PC-9 (cell line): ENCODE measurements around the gene ZNF785. TPM values are rescaled to one million over a fixed set of nuclear protein-coding genes. Genes with fewer than 3 reads are reported as not detected.
"Not testable (repeated sequence)": the region's sequence is repeated elsewhere in the genome, so short reads cannot be mapped to it uniquely, and the experiment has no call there.

Experiments
- BruUV-seq: library from RNA; stranded (reverse); fragments of 400-500 nt; replicated peaks from 2 replicates; lab custom pipeline; 2021; lab: Mats Ljungman, UMichigan
- CTCF ChIA-PET: fragments of 300-600 bp; sonication (Branson Sonifier 250); formaldehyde crosslinking; loops from one replicate; lab custom pipeline; 2022; ENCODE audit warnings: antibody characterized with exemption; lab: Charles Lee
- POLR2A ChIA-PET: fragments of 300-600 bp; sonication (Branson Sonifier 250); formaldehyde crosslinking; loops from one replicate; lab custom pipeline; 2022; ENCODE audit warnings: antibody characterized with exemption; ENCODE audit not compliant: unreplicated experiment; lab: Charles Lee
- DNase-seq, 2 experiments: peaks; one replicate each; pipeline versions ENCODE4 v3.0.0 to v3.0.0-alpha.2; 2015 to 2022; ENCODE audit warnings: mixed read lengths in 1 of 2
- H2AFZ ChIP-seq: fragments of 200-600 bp; sonication (generic); 2 replicates; pipeline ENCODE4 v1.8.1; 2017; ENCODE audit warnings: antibody characterized with exemption
- H3F3A ChIP-seq: fragments of 200-600 bp; sonication (generic); 2 replicates; pipeline ENCODE4 v1.8.1; 2017; ENCODE audit warnings: antibody characterized with exemption, mild to moderate bottlenecking, low read depth; ENCODE audit not compliant: insufficient read depth
- H3K27ac ChIP-seq: fragments of 200-600 bp; sonication (generic); 2 replicates; pipeline ENCODE4 v1.6.1; 2016; ENCODE audit warnings: mixed run types
- H3K27me3 ChIP-seq: fragments of 200-600 bp; sonication (generic); 2 replicates; pipeline ENCODE4 v1.6.1; 2016; ENCODE audit warnings: low read depth, mixed run types; ENCODE audit not compliant: insufficient read depth
- H3K36me3 ChIP-seq: fragments of 200-600 bp; sonication (generic); 2 replicates; pipeline ENCODE4 v1.6.1; 2016; ENCODE audit warnings: low read depth, mixed run types
- H3K4me1 ChIP-seq: fragments of 200-600 bp; sonication (generic); replicated peaks from 2 replicates; pipeline ENCODE4 v1.6.1; 2016; ENCODE audit warnings: mixed run types; ENCODE audit not compliant: insufficient read depth
- H3K4me2 ChIP-seq: fragments of 200-600 bp; sonication (generic); 2 replicates; pipeline ENCODE4 v1.6.1; 2017; ENCODE audit warnings: mixed run types
- H3K4me3 ChIP-seq: fragments of 200-600 bp; sonication (generic); 2 replicates; pipeline ENCODE4 v1.6.1; 2016; ENCODE audit warnings: mixed run types
- H3K79me2 ChIP-seq: fragments of 200-600 bp; sonication (generic); 2 replicates; pipeline ENCODE4 v1.6.1; 2017; ENCODE audit warnings: low read depth, mixed run types
- H3K9me2 ChIP-seq: fragments of 200-600 bp; sonication (generic); 2 replicates; pipeline ENCODE4 v1.8.1; 2017; ENCODE audit warnings: mild to moderate bottlenecking; ENCODE audit not compliant: insufficient read depth
- H3K9me3 ChIP-seq: fragments of 200-600 bp; sonication (generic); 2 replicates; pipeline ENCODE4 v1.8.1; 2016; ENCODE audit warnings: low read depth; ENCODE audit not compliant: insufficient read depth
- H4K20me1 ChIP-seq: fragments of 200-600 bp; sonication (generic); 2 replicates; pipeline ENCODE4 v1.8.1; 2017; ENCODE audit not compliant: insufficient read depth
- EZH2 ChIP-seq: fragments of 200-600 bp; sonication (generic); IDR thresholded peaks from 2 replicates; pipeline ENCODE4 v1.8.0; 2017; ENCODE audit warnings: antibody characterized with exemption, low read depth
- intact Hi-C: fragments of 100-400 bp; cut with micrococcal nuclease; formaldehyde crosslinking; loops from one replicate; pipeline ENCODE4 v1.10.0; 2022; ENCODE audit not compliant: unreplicated experiment
- total RNA-seq: library from RNA; stranded (reverse); gene quantifications from 2 replicates; pipeline ENCODE4 v1.2.3, GENCODE V29; 2021
- TF ChIP-seq, protein P1 (sequence below): fragments of 200-600 bp; sonication (generic); conservative IDR thresholded peaks from 2 replicates; pipeline ENCODE4 v1.6.1; 2017; ENCODE audit warnings: mixed run types, antibody characterized with exemption, mild to moderate bottlenecking, moderate library complexity

ZNF785 gene
- total RNA-seq, 1 experiment from 2014 or later: 30.9 TPM

DNA sequence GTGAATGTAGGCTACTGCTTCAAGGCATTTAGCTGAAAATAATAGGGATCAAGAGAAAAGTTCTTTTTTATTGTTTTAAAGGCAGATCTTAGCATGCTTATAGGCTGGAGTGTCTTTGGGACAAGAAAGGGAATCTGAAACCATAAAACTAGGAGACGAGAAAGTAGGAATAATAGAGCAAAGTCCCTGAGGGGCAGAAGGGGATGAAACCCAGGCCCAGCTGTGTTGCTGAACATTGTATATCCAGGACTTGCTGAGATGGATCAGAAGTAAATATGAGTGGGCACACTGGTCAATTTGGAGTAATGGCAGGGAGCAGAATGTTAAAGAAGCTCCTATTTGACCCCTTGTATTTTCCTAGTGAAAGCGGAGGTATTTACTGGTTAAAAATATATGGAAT is 15.4 kb upstream of the ZNF785 start:
- Histone ChIP-seq H3K79me2 (no peaks in the 10 kb centered on the region), H3K27ac (no peak overlapping the region), H3K36me3 (no peaks in the 10 kb centered on the region), H3K9me2 (no peaks in the 10 kb centered on the region), H2AFZ (no peak overlapping the region), H4K20me1 (no peaks in the 10 kb centered on the region), H3K4me1 (no peaks in the 10 kb centered on the region), H3K27me3 (no peaks in the 10 kb centered on the region), H3F3A (peaks cover 53% of the 10 kb centered on the region; the same call in 1 of the 2 replicates), H3K4me3 (no peak overlapping the region), H3K9me3 (no peaks in the 10 kb centered on the region), H3K4me2 (no peak overlapping the region)
- no peak for TF ChIP-seq EZH2
- TF ChIP-seq, protein P1, sequence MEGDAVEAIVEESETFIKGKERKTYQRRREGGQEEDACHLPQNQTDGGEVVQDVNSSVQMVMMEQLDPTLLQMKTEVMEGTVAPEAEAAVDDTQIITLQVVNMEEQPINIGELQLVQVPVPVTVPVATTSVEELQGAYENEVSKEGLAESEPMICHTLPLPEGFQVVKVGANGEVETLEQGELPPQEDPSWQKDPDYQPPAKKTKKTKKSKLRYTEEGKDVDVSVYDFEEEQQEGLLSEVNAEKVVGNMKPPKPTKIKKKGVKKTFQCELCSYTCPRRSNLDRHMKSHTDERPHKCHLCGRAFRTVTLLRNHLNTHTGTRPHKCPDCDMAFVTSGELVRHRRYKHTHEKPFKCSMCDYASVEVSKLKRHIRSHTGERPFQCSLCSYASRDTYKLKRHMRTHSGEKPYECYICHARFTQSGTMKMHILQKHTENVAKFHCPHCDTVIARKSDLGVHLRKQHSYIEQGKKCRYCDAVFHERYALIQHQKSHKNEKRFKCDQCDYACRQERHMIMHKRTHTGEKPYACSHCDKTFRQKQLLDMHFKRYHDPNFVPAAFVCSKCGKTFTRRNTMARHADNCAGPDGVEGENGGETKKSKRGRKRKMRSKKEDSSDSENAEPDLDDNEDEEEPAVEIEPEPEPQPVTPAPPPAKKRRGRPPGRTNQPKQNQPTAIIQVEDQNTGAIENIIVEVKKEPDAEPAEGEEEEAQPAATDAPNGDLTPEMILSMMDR: no peak
- intact Hi-C loops: no loop called here
- DNase-seq: no peak
- POLR2A ChIA-PET: no interaction called here
- CTCF ChIA-PET: interaction anchor here (0.6 kb wide), 1 partner anchor 172 kb away, joined by 3 read pairs; no protein-coding TSS in a partner anchor
- no TSS peak for BruUV-seq

DNA sequence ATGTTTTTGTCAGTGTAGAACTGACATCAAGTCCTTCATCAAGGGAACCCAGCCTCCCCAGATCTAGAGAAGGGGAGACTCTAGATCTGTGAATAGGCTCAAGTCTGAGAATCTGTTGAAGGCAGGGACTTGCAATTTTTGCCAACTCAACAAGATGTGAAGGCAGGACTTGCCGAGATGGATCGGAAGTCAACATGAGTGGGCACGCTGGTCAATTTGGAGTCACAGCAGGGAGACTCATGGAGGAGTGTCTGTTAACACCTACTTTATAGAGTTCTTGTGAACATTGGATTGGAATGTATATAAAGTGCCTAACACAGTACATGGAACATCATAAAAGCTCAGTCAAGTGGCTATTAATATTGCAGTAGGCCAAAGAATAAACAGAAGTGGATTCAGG is 14.7 kb upstream of the ZNF785 start:
- no peak overlapping the region for H2AFZ ChIP-seq
- no peaks in the 10 kb centered on the region for H3K9me2 ChIP-seq
- no peak overlapping the region for H3K4me2 ChIP-seq
- H3K4me3 ChIP-seq: no peak overlapping the region
- no peak overlapping the region for H3K27ac ChIP-seq
- no peaks in the 10 kb centered on the region for H3K36me3 ChIP-seq
- no peaks in the 10 kb centered on the region for H3K9me3 ChIP-seq
- no peaks in the 10 kb centered on the region for H3K27me3 ChIP-seq
- TF ChIP-seq, protein P1: no peak
- no peak for TF ChIP-seq EZH2
- BruUV-seq: no TSS peak
- no peaks in the 10 kb centered on the region for H4K20me1 ChIP-seq
- POLR2A ChIA-PET: no interaction called here
- no peak for DNase-seq
- peaks cover 60% of the 10 kb centered on the region; the same call in 1 of the 2 replicates for H3F3A ChIP-seq
- H3K79me2 ChIP-seq: no peaks in the 10 kb centered on the region
- no peaks in the 10 kb centered on the region for H3K4me1 ChIP-seq
- intact Hi-C loops: no loop called here
- CTCF ChIA-PET: interaction anchor here (0.6 to 1.0 kb wide), 2 partner anchors 23 to 172 kb away, joined by 3 to 4 read pairs; no protein-coding TSS in a partner anchor

DNA sequence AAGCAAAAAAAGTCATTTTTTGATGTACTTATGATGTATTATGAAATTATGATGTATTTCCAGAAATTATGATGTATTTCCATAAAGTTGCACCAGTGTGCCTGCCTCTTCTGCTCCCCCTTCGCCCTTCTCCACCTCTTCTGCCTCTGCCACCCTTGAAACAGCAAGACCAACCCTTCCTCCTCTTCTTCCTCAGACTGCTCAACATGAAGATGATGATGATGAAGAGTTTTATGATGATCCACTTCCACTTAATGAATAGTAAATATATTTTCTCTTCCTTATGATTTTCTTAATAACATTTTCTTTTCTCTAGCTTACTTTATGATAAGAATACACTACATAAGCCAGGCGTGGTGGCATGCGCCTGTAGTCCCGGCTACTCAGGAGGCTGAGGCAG is 7.4 kb upstream of the ZNF785 start:
- no peak for TF ChIP-seq EZH2
- TF ChIP-seq, protein P1: no peak
- H2AFZ ChIP-seq: no peak overlapping the region
- 0 out of 2 replicates have a peak, but pooled peaks cover 3% of the 10 kb centered on the region for H3K79me2 ChIP-seq
- H3F3A ChIP-seq: peaks cover 34% of the 10 kb centered on the region; the same call in 1 of the 2 replicates
- POLR2A ChIA-PET: interaction anchor here (0.6 kb wide), 1 partner anchor 554 kb away, joined by 7 read pairs; no protein-coding TSS in a partner anchor
- H3K27me3 ChIP-seq: no peaks in the 10 kb centered on the region
- intact Hi-C loops: no loop called here
- CTCF ChIA-PET: no interaction called here
- H4K20me1 ChIP-seq: no peaks in the 10 kb centered on the region
- no peaks in the 10 kb centered on the region for H3K9me3 ChIP-seq
- H3K4me2 ChIP-seq: no peak overlapping the region
- DNase-seq: no peak
- H3K4me1 ChIP-seq: no peaks in the 10 kb centered on the region
- H3K4me3 ChIP-seq: no peak overlapping the region
- BruUV-seq: no TSS peak
- no peaks in the 10 kb centered on the region for H3K9me2 ChIP-seq
- no peak overlapping the region for H3K27ac ChIP-seq
- H3K36me3 ChIP-seq: no peaks in the 10 kb centered on the region

DNA sequence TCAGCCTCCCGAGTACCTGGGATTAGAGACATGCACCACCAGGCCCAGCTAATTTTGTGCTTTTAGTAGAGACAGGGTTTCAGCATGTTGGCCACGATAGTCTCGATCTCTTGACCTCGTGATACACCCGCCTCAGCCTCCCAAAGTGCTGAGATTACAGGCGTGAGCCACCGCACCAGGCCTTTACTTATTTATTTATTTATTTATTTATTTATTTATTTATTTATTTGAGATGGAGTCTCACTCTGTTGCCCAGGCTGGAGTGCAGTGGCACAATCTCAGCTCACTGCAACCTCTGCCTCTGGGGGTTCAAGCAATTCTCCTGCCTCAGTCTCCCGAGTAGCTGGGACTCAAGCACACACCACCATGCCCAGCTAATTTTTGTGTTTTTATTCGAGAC is 5.4 kb upstream of the ZNF785 start:
- CTCF ChIA-PET: not testable (repeated sequence)

DNA sequence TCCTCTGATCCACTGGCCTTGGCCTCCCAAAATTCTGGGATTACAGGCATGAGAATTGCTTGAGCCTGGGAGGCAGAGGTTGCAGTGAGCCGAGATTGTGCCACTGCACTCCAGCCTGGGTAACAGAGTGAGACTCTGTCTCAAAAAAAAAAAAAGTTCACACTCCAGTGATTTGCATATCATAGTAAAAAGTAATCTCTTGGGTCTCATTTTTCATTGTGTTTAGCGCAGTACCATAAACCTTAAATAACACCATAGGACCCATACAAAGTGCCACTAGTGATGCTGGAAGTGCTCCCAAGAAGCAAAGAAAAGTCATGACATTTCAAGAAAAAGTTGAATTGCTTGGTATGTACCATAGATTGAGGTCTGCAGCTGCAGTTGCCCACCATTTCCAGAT is 4.1 kb upstream of the ZNF785 start:
- DNase-seq, intact Hi-C loops, H3K9me3 ChIP-seq, H3K27ac ChIP-seq, H3K9me2 ChIP-seq, H3K36me3 ChIP-seq, H3K27me3 ChIP-seq, CTCF ChIA-PET, H3K4me2 ChIP-seq, POLR2A ChIA-PET, H4K20me1 ChIP-seq, H3K4me3 ChIP-seq, H2AFZ ChIP-seq, BruUV-seq, H3K4me1 ChIP-seq: not testable (repeated sequence)
- H3K79me2 ChIP-seq: peaks cover 28% of the 10 kb centered on the region
- peaks cover 13% of the 10 kb centered on the region; the same call in 1 of the 2 replicates for H3F3A ChIP-seq

More for the DNA sequence above, 5.4 kb upstream of the ZNF785 start:
- H4K20me1 ChIP-seq, intact Hi-C loops, H3K27ac ChIP-seq, H3K27me3 ChIP-seq, H3K4me1 ChIP-seq, H3K9me3 ChIP-seq, DNase-seq, H3K4me2 ChIP-seq, H3K9me2 ChIP-seq, H3K36me3 ChIP-seq, H3K4me3 ChIP-seq, BruUV-seq, H2AFZ ChIP-seq: not testable (repeated sequence)
- Histone ChIP-seq H3F3A (peaks cover 21% of the 10 kb centered on the region; the same call in 1 of the 2 replicates), H3K79me2 (peaks cover 21% of the 10 kb centered on the region)
- POLR2A ChIA-PET: interaction anchor here (0.6 kb wide), 2 partner anchors 14 to 154 kb away, joined by 3 to 4 read pairs; no protein-coding TSS in a partner anchor
